ENCODE data around the gene GPR153.

The GPR153 gene

GRCh38 chr1:6268415-6268814, 7.5 kb upstream of the GPR153 start:
- no peak for DNase-seq

- DNase-seq: no peak
These were observed 6.9 kb upstream of the GPR153 start for GRCh38 chr1:6267686-6268322.

- DNase-seq: no peak
These were observed 5.7 kb upstream of the GPR153 start for GRCh38 chr1:6266641-6267040.

GRCh38 chr1:6265151-6265550, 4.3 kb upstream of the GPR153 start:
- no peak for DNase-seq

GRCh38 chr1:6263716-6264115, 2.8 kb upstream of the GPR153 start:
- no peak for DNase-seq

GRCh38 chr1:6262555-6263420, 1.9 kb upstream of the GPR153 start:
- no peak for DNase-seq

- no peak for DNase-seq
These were observed 707 bp upstream of the GPR153 start for GRCh38 chr1:6261615-6261995.

GRCh38 chr1:6260433-6260934, 414 bp downstream of the GPR153 start:
- no peak for DNase-seq

- peak; percentile 81 for DNase-seq
These were observed 1.2 kb downstream of the GPR153 start for GRCh38 chr1:6259491-6260362.

GRCh38 chr1:6258675-6259074, 2.2 kb downstream of the GPR153 start:
- no peak for DNase-seq

GRCh38 chr1:6257541-6258069, 3.3 kb downstream of the GPR153 start:
- DNase-seq: no peak

GRCh38 chr1:6256645-6257044, 4.3 kb downstream of the GPR153 start:
- no peak for DNase-seq

GRCh38 chr1:6254691-6255090, 6.2 kb downstream of the GPR153 start:
- DNase-seq: no peak

GRCh38 chr1:6253380-6253779, 7.5 kb downstream of the GPR153 start:
- no peak for DNase-seq

GRCh38 chr1:6252374-6252710, 8.6 kb downstream of the GPR153 start:
- DNase-seq: no peak

- DNase-seq: no peak
These were observed 9.1 kb downstream of the GPR153 start for GRCh38 chr1:6251681-6252373.

GRCh38 chr1:6251233-6251632, 9.7 kb downstream of the GPR153 start:
- DNase-seq: no peak

- no peak for DNase-seq
These were observed 10.9 kb downstream of the GPR153 start for GRCh38 chr1:6249739-6250689.

- DNase-seq: no peak
These were observed 11.8 kb downstream of the GPR153 start for GRCh38 chr1:6248932-6249738.

- DNase-seq: no peak
These were observed 12.6 kb downstream of the GPR153 start for GRCh38 chr1:6248161-6248776.
